ENCODE results near the gene TNFAIP2.
"Not testable (repeated sequence)": the region's sequence is repeated elsewhere in the genome, so short reads cannot be mapped to it uniquely, and the experiment has no call there.

TNFAIP2 gene

DNA sequence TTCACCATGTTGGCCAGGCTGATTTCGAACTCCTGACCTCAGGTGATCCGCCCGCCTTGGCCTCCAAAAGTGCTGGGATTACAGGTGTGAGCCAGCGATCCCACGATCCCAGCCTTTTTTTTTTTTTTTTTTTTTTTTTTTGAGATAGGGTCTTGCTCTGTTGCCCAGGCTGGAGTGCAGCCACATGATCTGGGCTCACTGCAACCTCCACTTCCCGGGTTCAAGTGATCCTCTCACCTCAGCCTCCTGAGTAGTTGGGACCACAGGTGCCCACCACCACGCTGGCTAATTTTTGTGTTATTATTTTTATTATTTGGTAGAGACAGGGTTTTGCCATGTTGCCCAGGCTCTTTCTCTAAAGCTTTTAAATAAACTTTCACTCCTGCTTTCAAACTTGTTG, 5.8 kb upstream of the TNFAIP2 start:
- not testable (repeated sequence) for H3K4me3 ChIP-seq, H3K27ac ChIP-seq

DNA sequence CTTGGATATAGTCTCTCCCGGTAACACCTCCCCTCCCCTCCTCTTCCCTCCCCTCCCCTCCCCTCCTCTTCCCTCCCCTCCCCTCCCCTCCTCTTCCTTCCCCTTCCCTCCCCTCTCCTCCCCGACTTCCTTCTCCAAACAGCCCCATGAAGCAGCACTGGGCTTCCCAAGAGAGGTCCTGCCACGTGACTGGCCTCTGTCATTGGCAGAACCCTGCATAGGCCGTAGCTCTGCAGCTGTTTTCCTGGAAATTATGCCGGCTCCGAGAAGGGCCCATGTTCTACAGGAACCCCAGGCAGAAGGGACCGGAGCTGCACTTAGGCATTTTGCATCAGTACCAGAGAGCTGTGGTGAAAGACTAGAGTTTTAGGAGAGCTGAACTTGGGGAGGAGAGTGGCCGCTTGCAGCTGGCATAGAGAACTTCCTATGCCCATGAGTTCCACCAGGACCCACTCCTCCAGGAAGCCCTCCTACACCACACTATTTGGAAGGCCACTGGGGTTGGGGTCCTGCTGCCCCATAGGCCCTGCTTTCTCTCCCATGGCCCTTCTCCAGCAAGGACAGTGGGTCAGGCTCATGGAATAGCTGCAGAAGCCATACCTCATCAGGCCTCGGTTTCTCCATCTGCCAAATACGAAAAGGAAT, 5.1 kb upstream of the TNFAIP2 start:
- Histone ChIP-seq H3K27ac (peak overlapping the region in 20 of 21 experiments; percentile 27 to 85 (median 71)), H3K4me3 (no peak overlapping the region)

DNA sequence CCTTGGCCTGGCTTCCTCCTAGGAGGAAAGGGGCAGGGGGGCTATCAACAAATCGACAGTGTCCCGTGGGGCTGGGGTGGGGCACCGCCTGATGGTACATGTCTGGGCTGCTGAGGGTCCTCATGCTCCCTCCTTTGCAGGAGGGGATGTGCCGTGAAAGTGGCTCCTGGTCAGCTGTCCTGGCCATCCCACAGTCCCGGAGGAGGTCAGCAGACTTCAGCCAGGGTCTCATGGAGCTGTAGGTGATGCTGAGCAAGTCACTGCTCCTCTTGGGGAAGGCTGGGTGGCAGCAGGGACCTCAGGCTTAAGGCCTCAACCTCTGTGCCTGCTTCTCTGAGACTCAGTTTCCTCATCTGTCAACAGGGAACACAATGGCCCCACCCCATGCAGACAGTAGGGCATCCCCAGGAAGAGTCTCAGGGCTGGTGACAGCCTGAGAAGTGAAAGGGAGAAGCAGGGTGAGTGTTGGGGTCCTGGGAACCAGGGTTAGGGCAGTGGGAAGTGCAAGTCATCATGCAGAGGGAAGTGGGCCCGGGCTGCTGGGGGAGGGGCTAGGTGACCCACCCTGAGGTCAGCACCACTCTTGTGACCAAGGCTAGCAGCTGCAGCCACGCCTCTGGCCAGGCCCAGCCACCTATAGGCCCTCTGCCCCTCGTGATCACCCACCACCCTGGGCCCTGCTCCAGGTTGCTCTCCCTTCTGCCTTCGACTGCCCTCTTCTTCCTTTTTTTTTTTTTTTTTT, 4.4 kb upstream of the TNFAIP2 start:
- no peak overlapping the region for H3K4me3 ChIP-seq
- H3K27ac ChIP-seq = peak overlapping the region in 20 of 21 experiments; percentile 27 to 85 (median 71)

DNA sequence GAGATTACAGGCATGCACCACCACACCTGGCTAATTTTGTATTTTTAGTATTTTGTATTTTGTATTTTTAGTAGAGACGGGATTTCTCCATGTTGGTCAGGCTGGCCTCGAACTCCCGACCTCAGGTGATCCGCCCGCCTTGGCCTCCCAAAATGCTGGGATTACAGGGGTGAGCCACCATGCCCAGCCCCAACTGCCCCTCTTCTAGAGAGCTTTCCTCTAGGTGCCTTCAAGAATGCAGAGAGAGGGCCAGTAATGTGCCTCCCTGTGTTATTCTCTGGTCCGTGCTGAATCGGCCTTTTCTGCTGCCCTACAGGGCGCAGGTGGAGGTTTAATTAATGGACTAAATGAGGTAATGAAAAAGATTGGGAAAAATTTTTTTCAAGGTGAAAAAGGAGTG, 3.7 kb upstream of the TNFAIP2 start:
- H3K27ac ChIP-seq = peak overlapping the region in 6 of 21 experiments; percentile 19 to 85 (median 45)
- not testable (repeated sequence) for H3K4me3 ChIP-seq

DNA sequence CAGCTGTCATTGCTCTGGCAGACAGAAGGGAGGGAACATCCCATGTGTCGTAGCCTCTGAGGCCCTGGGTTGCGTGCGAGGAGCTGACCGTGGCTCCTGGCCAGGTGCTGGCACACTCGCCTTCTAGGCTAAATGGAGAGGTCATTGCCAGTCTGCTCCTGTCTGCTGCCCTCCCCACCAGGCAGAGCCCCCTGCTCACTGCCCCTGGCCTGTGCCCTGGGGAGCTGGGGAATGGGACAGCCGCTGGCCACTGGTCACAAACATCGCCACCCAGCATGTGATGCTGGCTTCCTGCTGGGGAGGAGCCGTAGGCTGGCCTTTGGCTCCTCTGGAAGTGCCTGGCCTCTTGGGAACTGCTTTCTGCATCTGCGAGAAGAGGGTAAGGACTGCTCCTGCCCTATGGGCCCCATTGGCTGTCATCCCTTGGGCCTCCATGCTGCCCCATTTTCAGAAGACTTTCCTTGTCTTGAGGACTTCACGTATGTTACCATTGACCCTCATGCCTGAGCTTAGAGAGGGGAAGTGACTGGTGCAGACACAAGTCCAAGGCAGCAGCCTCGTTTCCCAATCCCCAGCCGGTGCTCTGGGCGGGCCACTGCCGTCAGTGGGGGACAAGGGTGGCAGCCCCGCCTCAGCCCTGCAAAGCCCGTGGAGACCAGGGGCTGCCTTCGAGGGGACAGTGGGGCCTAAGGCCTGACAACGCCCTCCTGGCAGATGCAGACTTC, 2.0 kb upstream of the TNFAIP2 start:
- Histone ChIP-seq H3K27ac (peak overlapping the region in 20 of 21 experiments; percentile 34 to 95 (median 89)), H3K4me3 (peak overlapping the region in 4 of 7 experiments; percentile 15 to 70 (median 62))

DNA sequence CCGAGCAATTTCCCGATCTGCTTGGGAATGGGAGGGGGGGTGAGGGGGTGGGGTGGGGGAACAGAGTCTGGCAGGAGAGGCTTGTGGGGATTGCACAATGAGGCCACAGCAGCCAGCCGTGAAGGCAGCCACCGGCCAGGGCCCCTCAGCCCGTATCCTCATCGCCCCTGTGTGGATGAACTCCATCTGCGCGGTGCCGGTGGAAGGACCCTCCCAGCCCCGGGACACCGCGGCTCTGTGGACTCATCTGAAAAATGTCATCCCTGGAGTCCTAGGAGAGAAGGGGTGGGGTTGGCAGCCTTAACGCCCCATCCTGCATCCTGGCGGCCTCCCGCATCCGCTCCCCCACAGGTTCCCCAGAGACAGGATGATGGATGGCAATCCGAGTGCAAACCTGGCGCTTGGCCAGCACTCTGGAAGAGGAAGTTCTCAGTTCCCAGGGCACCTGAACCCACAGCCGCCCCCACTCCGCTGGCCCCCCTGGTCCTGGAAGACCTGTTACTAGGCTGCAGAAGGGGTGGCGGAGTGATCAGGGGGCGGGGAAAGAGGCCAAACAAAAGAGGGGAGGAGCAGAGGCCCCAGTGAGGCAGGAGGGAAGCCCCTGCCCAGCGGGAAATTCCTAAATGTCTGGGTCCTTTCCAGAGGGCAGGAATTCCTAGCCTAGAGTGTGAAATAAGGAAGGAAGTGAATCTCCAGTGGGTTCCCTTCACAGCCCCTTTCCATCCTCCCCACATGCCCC, 1.2 kb upstream of the TNFAIP2 start:
- Histone ChIP-seq H3K27ac (peak overlapping the region; percentile 34 to 95 (median 89)), H3K4me3 (peak overlapping the region in 6 of 7 experiments; percentile 42 to 72 (median 62))

DNA sequence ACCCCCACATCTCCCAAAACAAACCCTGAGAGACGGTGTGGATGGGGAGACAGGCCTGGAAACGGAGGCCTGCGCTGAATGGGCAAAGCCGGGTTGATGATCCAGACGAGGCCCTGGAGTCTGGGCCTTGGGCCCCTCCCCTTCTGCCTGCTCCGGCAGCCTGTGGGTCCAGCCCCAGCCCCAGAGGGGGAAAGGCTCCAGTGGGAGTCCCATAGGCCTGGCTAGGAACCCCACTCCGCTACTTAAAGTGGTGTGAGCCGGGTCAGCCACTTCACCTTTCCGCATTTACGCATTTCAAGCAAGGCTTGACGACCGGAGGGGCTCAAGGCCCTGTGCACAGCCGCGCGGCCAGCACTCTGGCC, 695 bp upstream of the TNFAIP2 start:
- Histone ChIP-seq H3K4me3 (peak overlapping the region; percentile 42 to 72 (median 62)), H3K27ac (peak overlapping the region; percentile 68 to 95 (median 89))

DNA sequence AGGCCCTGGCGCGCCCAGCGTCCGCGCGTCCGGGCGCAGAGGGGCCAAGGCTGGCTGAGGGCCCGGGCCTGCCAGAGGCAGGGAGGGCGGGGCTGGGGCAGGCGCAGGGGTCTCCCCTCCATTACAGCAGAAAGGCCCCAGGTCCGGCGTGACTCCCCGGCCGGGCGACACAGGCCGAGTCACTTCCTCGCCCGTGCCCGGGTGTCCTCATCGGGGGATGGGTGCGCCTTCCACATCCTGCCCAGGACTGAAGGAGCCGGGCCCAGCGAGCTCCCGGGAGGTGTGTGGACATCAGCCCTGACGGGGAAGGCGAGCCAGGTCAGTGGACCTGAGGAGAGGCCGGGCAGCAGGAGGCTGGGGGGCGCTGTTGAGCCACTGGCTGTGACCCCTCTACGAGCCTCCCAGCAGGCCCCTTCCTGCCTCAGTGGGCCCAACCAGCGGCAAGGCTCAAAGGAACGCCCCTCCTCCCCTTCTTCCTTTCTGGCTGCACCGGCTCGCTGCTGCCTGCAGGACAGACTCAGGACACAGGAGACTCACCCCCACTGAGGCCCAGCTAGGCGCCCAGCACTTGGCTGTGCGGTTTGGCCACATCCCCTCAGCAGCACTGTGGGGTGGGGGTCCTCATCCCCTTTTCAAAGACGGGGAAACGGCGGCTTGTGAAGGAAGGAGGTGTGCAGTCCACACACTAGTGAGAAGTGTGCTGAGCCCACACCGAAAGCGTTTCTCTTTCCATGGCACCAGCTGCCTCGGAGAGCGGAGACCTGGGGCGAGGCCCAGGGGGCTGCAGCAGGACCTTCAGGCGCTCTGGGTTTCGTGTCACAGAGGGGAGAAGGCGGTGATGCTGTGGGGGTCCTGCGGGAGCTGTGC, 606 bp downstream of the TNFAIP2 start:
- peak overlapping the region; percentile 42 to 72 (median 62) for H3K4me3 ChIP-seq
- peak overlapping the region; percentile 32 to 95 (median 89) for H3K27ac ChIP-seq

DNA sequence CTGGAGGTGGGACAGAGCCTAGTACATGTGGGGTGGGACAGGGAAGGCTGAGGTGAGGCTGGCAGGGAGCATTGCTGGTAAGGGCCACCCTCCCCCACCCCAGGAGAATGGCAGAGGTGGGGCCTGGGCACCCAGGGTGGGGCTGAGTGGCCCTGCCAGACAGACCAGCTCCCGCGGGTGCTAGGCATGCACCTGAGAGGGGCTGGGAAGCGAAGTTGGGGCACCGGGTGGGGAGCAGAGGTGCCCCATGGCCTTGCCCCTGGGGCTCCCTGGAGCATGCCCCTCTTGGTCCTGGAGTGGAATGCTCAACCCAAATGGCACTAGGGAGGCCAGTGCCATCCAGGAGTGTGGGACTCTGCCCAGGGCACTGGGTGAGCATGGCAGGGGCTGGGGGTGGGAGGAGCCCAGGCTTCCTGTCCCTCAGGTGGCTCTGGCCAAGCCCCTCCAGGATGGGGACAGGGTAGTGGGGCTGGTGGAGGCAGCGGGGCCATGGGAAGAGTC, 1.3 kb downstream of the TNFAIP2 start:
- peak overlapping the region; percentile 42 to 72 (median 62) for H3K4me3 ChIP-seq
- peak overlapping the region in 12 of 21 experiments; percentile 19 to 95 (median 92) for H3K27ac ChIP-seq

DNA sequence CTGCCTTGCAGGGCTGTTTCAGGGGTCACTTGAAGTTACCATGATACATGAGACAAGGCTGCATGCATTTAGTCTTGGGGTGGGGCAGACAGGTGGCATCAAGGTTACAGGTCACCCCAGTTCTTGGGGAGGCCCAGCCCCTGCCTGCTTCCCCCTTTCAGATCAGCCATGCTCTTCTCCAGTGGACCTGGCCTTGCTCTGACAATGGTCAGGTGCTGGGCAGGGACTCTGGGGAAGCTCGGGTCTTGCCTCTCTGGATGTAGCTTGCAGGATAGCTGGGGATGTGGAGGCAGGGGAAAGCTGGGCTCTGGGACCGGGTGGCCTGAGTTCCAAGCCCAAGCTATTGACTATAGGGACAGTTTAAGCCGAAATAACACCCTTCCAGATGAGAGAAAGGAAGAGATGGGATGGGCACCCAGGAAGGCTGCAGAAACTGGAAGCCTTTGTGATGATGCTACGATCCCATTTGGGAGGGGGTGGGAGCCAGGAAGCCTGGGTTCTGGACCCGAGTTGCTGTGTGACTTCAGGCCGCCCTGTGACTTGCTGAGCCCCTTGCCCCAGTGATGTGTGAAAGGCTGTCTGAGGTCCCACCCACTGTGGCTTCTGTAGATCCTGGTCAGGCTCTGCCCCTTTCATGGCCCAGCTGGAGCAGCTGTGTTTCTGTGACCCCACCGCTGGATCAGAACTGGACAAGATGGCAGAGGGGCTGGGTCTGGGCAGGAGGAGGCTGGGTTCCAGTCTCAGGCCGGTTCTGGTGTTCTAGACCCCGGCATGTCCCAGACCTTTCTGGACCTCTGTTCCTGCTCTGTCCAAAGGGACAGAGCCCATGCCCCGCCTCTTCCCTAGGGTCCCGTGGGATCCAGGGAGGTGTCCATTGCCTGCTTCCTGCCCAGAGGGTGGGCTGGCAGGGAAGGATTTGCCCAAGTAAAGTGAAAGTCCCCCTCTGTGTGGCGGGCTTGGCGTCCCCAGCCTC, 2.1 kb downstream of the TNFAIP2 start:
- Histone ChIP-seq H3K4me3 (peak overlapping the region in 6 of 7 experiments; percentile 42 to 72 (median 62)), H3K27ac (peak overlapping the region in 9 of 21 experiments; percentile 14 to 95 (median 92))

DNA sequence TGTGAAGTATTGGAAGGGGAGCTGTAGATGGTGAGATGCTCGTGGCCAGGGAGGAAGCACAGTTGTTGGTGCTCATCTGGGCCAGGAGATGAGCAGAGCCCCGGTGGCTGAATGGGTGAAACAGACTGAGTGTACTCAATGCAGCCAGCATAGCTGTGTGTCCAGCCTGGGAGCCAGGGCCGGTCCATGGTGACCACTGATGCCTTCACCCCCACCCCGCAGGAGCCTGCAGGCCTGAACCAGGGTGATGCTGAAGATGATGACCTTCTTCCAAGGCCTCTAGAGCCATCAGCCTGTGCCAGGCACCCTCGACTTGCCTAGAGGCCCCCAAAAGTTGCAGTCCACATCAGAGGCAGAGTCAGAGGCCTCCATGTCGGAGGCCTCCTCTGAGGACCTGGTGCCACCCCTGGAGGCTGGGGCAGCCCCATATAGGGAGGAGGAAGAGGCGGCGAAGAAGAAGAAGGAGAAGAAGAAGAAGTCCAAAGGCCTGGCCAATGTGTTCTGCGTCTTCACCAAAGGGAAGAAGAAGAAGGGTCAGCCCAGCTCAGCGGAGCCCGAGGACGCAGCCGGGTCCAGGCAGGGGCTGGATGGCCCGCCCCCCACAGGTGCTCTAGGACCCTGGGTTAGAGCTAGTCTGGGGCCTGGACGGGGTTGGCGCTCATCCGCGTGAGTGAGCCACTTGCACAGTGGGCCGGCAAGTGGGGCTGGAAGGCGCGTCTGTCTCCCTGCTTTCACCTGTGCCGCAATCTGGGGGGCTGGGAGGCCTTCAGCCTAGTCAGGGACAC, 3.0 kb downstream of the TNFAIP2 start:
- Histone ChIP-seq H3K4me3 (peak overlapping the region in 4 of 7 experiments; percentile 6 to 70 (median 38)), H3K27ac (peak overlapping the region in 8 of 21 experiments; percentile 11 to 93 (median 59))

DNA sequence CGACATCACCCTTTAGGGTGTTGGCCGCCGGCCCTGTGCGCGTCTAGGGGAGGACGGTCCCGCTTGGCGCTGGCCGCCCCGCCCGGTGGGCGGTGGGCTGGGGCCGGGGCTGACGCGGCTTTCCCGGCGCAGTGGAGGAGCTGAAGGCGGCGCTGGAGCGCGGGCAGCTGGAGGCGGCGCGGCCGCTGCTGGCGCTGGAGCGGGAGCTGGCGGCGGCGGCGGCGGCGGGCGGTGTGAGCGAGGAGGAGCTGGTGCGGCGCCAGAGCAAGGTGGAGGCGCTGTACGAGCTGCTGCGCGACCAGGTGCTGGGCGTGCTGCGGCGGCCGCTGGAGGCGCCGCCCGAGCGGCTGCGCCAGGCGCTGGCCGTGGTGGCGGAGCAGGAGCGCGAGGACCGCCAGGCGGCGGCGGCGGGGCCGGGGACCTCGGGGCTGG, 3.6 kb downstream of the TNFAIP2 start:
- Histone ChIP-seq H3K27ac (peak overlapping the region in 8 of 21 experiments; percentile 11 to 64 (median 29)), H3K4me3 (peak overlapping the region in 4 of 7 experiments; percentile 6 to 70 (median 38))

DNA sequence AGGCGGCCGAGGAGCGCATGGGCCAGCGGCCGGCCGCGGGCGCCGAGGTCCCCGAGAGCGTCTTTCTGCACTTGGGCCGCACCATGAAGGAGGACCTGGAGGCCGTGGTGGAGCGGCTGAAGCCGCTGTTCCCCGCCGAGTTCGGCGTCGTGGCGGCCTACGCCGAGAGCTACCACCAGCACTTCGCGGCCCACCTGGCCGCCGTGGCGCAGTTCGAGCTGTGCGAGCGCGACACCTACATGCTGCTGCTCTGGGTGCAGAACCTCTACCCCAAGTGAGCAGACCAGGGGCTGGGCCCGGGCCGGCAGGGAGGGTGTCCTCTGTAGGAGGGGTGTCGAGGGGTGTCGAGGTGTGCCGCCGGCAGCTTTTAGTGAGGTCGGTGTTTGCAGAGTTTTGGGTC, 4.1 kb downstream of the TNFAIP2 start:
- Histone ChIP-seq H3K4me3 (peak overlapping the region in 3 of 7 experiments; percentile 11 to 70 (median 31)), H3K27ac (peak overlapping the region in 1 of 21 experiments; percentile 30)

DNA sequence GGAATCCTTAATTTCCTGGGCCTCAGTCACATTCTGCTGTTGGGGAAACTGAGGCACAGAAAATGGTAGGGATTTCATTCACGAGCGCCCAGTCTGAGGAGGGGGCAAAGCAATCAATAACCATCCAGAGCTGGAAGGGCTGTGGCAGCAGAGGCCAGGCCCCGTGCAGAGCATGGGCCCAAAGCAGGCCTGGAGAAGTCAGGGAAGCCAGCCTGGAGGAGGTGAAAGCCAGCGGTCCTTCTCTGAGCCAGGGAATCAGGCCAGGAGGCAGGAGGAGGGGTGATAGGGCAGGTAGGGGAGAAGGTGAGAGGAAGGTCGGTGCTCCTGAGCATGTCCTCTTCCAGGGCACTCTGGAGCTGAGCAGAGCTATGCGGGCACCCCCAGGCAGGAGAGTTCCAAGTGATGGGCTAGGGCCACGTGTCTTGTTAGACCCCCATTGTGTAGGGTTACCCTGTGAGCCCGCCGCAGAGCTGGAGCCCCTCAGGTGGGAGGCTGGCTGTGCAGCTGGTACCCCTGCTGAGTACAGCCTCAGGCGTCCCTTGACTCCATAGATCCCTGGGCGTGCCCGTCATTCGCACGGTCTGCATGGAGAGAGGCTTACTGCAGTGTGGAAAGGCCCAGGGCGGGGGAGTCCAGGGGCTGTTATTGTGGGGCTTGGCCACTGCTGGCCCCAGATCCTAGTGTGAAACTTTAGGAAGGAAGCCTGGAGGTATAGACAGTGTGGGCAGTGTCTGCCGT, 4.8 kb downstream of the TNFAIP2 start:
- H3K27ac ChIP-seq = peak overlapping the region in 8 of 21 experiments; percentile 12 to 51 (median 46)
- peak overlapping the region in 2 of 7 experiments; percentile 11 to 31 for H3K4me3 ChIP-seq

DNA sequence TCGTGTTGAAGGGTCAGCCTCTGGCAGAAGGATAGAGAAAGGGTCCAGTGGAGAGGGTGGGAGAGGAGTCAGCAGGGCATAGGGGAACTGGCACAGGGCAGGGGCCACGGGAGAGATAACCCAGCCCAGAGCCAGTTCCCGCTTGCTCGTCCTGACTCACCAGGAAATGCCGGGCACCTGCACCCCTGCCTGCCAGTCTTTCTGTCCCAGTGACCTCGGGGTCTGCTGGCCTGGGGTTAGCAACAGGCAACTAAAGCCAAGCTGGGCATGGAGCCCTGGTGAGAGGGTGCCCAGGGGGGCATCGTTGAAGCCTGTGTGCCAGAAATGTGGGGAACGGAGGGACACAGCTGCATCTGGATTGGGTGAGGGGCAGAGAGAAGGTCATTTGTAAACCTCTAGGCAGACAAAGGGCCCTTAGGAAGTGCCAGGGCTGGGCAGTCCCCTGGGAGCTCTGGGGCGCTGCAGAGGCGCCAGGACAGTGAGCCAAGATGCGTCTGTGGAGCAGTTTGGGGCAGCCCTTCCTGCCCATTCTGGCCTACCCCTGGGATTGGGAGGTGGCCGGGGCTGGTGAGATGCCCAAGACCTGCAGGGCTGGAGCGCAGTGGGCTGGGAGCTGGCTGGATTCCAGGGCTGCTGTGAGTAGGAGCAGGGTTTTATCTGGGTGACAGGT, 5.5 kb downstream of the TNFAIP2 start:
- Histone ChIP-seq H3K27ac (peak overlapping the region in 8 of 21 experiments; percentile 12 to 75 (median 48)), H3K4me3 (peak overlapping the region in 1 of 7 experiments; percentile 31)

Data from skin epidermis (tissue), 12 donors.